ENCODE measurements around the gene TBCC. TPM values are rescaled to one million over a fixed set of nuclear protein-coding genes. Genes with fewer than 3 reads are reported as not detected.

Gene TBCC
- total and polyA plus RNA-seq, 8 donors, result 5.1 to 35.4 (median 9.1) TPM

- whole genome bisulfite sequencing, 2 donors, result 22 to 25% methylated on average over 51 to 52 of the region's 52 CpGs
- H3K36me3 ChIP-seq, result no peaks in the 10 kb centered on the region
- peak overlapping the region in 3 of 4 donors; percentile 3 to 48 (median 26) for H3K27ac ChIP-seq
- intact Hi-C loops (cut with DNase I), result no loop called here
- H3K27me3 ChIP-seq, result no peaks in the 10 kb centered on the region
- peak overlapping the region; percentile 14 to 41 (median 24) for H3K4me3 ChIP-seq
- FAIRE-seq (no peak), ATAC-seq (peak; percentile 41 to 61 (median 52)), DNase-seq (peak in 5 of 6 donors; percentile 13 to 68 (median 42))
- TF ChIP-seq CTCF (IDR thresholded peaks at IDR 0.05), result no peak
- H3K9me3 ChIP-seq, result no peaks in the 10 kb centered on the region
- no peaks in the 10 kb centered on the region for H3K4me1 ChIP-seq
Measured at GRCh38 chr6:42727087-42727611, 18.8 kb downstream of the TBCC start.

- H3K9me3 ChIP-seq, result no peaks in the 10 kb centered on the region
- 2% methylated on average over 14 of the region's 14 CpGs for WGBS, 2 donors
- no peaks in the 10 kb centered on the region for H3K27me3 ChIP-seq
- H3K27ac ChIP-seq, result peak overlapping the region in 3 of 4 donors; percentile 26 to 48 (median 26)
- peak; percentile 74 to 90 (median 86) for TF ChIP-seq CTCF (IDR thresholded peaks at IDR 0.05)
- FAIRE-seq (peak; percentile 83), DNase-seq (peak in 5 of 6 donors; percentile 64 to 82 (median 77)), ATAC-seq (peak; percentile 97 to 99 (median 98))
- no peaks in the 10 kb centered on the region for H3K36me3 ChIP-seq
- no peaks in the 10 kb centered on the region for H3K4me1 ChIP-seq
- H3K4me3 ChIP-seq, result peak overlapping the region; percentile 14 to 41 (median 24)
- intact Hi-C loops (cut with DNase I), result no loop called here
Measured at GRCh38 chr6:42726485-42727086, 19.3 kb downstream of the TBCC start.

- H3K27ac ChIP-seq, result peak overlapping the region in 2 of 4 donors; percentile 21 to 26
- DNase-seq, result no peak
- H3K9me3 ChIP-seq, result no peaks in the 10 kb centered on the region
- ATAC-seq, result no peak
- no peak overlapping the region for H3K4me3 ChIP-seq
- TF ChIP-seq CTCF (IDR thresholded peaks at IDR 0.05), result no peak
- no peaks in the 10 kb centered on the region for H3K36me3 ChIP-seq
- no peak for FAIRE-seq
- H3K4me1 ChIP-seq, result no peaks in the 10 kb centered on the region
- intact Hi-C loops (cut with DNase I), result no loop called here
- H3K27me3 ChIP-seq, result no peaks in the 10 kb centered on the region
Measured at GRCh38 chr6:42726026-42726425, 19.9 kb downstream of the TBCC start.

- no peaks in the 10 kb centered on the region for H3K27me3 ChIP-seq
- H3K4me1 ChIP-seq, result no peaks in the 10 kb centered on the region
- FAIRE-seq (no peak), ATAC-seq (no peak), DNase-seq (no peak)
- no peaks in the 10 kb centered on the region for H3K9me3 ChIP-seq
- H3K4me3 ChIP-seq, result no peak overlapping the region
- no peaks in the 10 kb centered on the region for H3K36me3 ChIP-seq
- intact Hi-C loops (cut with DNase I), result no loop called here
- H3K27ac ChIP-seq, result no peak overlapping the region
- no peak for TF ChIP-seq CTCF (IDR thresholded peaks at IDR 0.05)
Measured at GRCh38 chr6:42724825-42725224, 21.1 kb downstream of the TBCC start.

- DNase-seq, result no peak
- WGBS, 2 donors, result 75 to 86% methylated on average over 6 of the region's 6 CpGs
Measured at GRCh38 chr6:42722497-42722896, 23.4 kb downstream of the TBCC start, which contains the start of gene PRPH2. TSS of gene PRPH2 (minus strand) at chr6:42722597. CDS start at chr6:42722334, 263 bp downstream.

More at GRCh38 chr6:42722497-42722896, 23.4 kb downstream of the TBCC start, which contains the start of gene PRPH2:
- TF ChIP-seq CTCF (IDR thresholded peaks at IDR 0.05), result no peak
- ATAC-seq (no peak), FAIRE-seq (no peak)
- Histone ChIP-seq H3K27ac (no peak within 1 kb of the TSS), H3K4me3 (no peak within 1 kb of the TSS), H3K4me1 (no peaks in the 10 kb centered on the region), H3K27me3 (no peaks in the 10 kb centered on the region), H3K9me3 (no peaks in the 10 kb centered on the region), H3K36me3 (no peaks in the 10 kb centered on the region)
- intact Hi-C loops (cut with DNase I), result no loop called here
